Kidney (tissue), 14 donors: ENCODE results near the gene PREP. TPM values are rescaled to one million over a fixed set of nuclear protein-coding genes. Genes with fewer than 3 reads are reported as not detected.

ENCODE experiments used
- DNase-seq, 5 donors: peaks; one replicate each; pipeline ENCODE4 v3.0.0-alpha.2; 2013 to 2020
- FAIRE-seq: peaks from 2 replicates; lab custom pipeline; 2012; peaks lifted over from hg19 to GRCh38; lab: Jason Lieb, UNC
- H3K27ac ChIP-seq, 2 donors: one replicate each; pipeline ENCODE4 v1.7.0; 2013; ENCODE audit warnings: low read depth in 2 of 2, low read length in 2 of 2, inconsistent platforms in 1 of 2
- H3K27me3 ChIP-seq: one replicate; pipeline ENCODE4 v1.7.1; 2013; ENCODE audit warnings: low read length, inconsistent platforms; ENCODE audit not compliant: control insufficient read depth, insufficient read depth
- H3K36me3 ChIP-seq, 3 donors: one replicate each; pipeline versions ENCODE4 v1.7.0 to v1.7.1; 2013; ENCODE audit warnings: low read length in 3 of 3, control low read depth in 1 of 3, inconsistent platforms in 1 of 3; ENCODE audit not compliant: insufficient read depth in 3 of 3, control insufficient read depth in 2 of 3
- H3K4me1 ChIP-seq, 3 donors: one replicate each; pipeline versions ENCODE4 v1.7.0 to v1.7.1; 2013; ENCODE audit warnings: low read length in 3 of 3, inconsistent platforms in 1 of 3, low read depth in 1 of 3; ENCODE audit not compliant: control insufficient read depth in 2 of 3, insufficient read depth in 2 of 3
- H3K4me3 ChIP-seq, 3 donors: one replicate each; pipeline versions ENCODE4 v1.7.0 to v1.8.1; 2013; ENCODE audit warnings: low read length in 3 of 3, control low read depth in 1 of 3, inconsistent platforms in 1 of 3
- H3K9ac ChIP-seq, 3 donors: one replicate each; pipeline versions ENCODE4 v1.7.0 to v1.7.1; 2013; ENCODE audit warnings: low read length in 3 of 3, control low read depth in 1 of 3, inconsistent platforms in 1 of 3
- H3K9me3 ChIP-seq, 3 donors: one replicate each; pipeline versions ENCODE4 v1.7.0 to v1.7.1; 2013; ENCODE audit warnings: low read length in 3 of 3, control low read depth in 1 of 3, inconsistent platforms in 1 of 3; ENCODE audit not compliant: control insufficient read depth in 2 of 3, insufficient read depth in 1 of 3
- intact Hi-C: fragments of 100-400 bp; cut with DNase I; formaldehyde crosslinking; loops from one replicate; pipeline ENCODE4 v1.11.1; 2022
- polyA plus RNA-seq: library from polyadenylated mRNA; stranded (reverse); fragments of 350-450 nt; fragmentation: Illumina TruSeq; extraction: RNeasy Lipid Tissue Mini Kit (QIAGEN cat#74804); gene quantifications from one replicate; pipeline ENCODE4 v1.2.3, GENCODE V29; 2014; ENCODE audit warnings: low read depth, low replicate concordance; ENCODE audit not compliant: insufficient read depth
- total RNA-seq: library from RNA; stranded (reverse); fragmentation: NEBNext Ultra II Directional; extraction: Animal tissue kit (Norgen Biotek cat#: 25700); gene quantifications from one replicate; pipeline ENCODE4 v1.2.1, GENCODE V29; 2021
- TF ChIP-seq, protein P1 (sequence below): IDR thresholded peaks from 3 replicates; pipeline ENCODE4 v1.5.1; 2012; ENCODE audit warnings: mild to moderate bottlenecking, moderate library complexity, borderline replicate concordance; ENCODE audit not compliant: insufficient read depth; ENCODE audit errors: extremely low read depth
- donor health status: control.
- donor health status: control.
- donor health status: control.
- donor health status: control.
- donor health status: control.
- donor health status: DM: yes; HTN: yes; CAD: no.
- donor health status: Normal renal cell carcinoma (clear cell type).

The PREP gene
- total and polyA plus RNA-seq, 2 donors from 2014 or later = 13.4 to 20.1 TPM

GRCh38 chr6:105259913-105260889, 142.7 kb downstream of the PREP start:
- H3K27me3 ChIP-seq = no peaks in the 10 kb centered on the region
- TF ChIP-seq, protein P1, sequence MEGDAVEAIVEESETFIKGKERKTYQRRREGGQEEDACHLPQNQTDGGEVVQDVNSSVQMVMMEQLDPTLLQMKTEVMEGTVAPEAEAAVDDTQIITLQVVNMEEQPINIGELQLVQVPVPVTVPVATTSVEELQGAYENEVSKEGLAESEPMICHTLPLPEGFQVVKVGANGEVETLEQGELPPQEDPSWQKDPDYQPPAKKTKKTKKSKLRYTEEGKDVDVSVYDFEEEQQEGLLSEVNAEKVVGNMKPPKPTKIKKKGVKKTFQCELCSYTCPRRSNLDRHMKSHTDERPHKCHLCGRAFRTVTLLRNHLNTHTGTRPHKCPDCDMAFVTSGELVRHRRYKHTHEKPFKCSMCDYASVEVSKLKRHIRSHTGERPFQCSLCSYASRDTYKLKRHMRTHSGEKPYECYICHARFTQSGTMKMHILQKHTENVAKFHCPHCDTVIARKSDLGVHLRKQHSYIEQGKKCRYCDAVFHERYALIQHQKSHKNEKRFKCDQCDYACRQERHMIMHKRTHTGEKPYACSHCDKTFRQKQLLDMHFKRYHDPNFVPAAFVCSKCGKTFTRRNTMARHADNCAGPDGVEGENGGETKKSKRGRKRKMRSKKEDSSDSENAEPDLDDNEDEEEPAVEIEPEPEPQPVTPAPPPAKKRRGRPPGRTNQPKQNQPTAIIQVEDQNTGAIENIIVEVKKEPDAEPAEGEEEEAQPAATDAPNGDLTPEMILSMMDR = no peak
- peak in 2 of 5 donors; percentile 25 to 33 for DNase-seq
- H3K4me3 ChIP-seq = no peak overlapping the region
- H3K4me1 ChIP-seq = no peaks in the 10 kb centered on the region
- no peak for FAIRE-seq
- intact Hi-C loops = no loop called here
- no peak overlapping the region for H3K27ac ChIP-seq
- H3K9ac ChIP-seq = no peak overlapping the region
- no peaks in the 10 kb centered on the region for H3K36me3 ChIP-seq
- no peaks in the 10 kb centered on the region for H3K9me3 ChIP-seq

GRCh38 chr6:105258816-105259215, 144.1 kb downstream of the PREP start:
- Histone ChIP-seq H3K27ac (no peak overlapping the region), H3K27me3 (no peaks in the 10 kb centered on the region), H3K9ac (no peak overlapping the region), H3K4me3 (no peak overlapping the region), H3K36me3 (no peaks in the 10 kb centered on the region), H3K9me3 (no peaks in the 10 kb centered on the region), H3K4me1 (no peaks in the 10 kb centered on the region)
- TF ChIP-seq, protein P1 = no peak
- FAIRE-seq (no peak), DNase-seq (no peak)
- intact Hi-C loops = no loop called here

- H3K9ac ChIP-seq = no peak overlapping the region
- H3K36me3 ChIP-seq = no peaks in the 10 kb centered on the region
- H3K4me3 ChIP-seq = no peak overlapping the region
- DNase-seq (peak in 1 of 5 donors; percentile 7), FAIRE-seq (no peak)
- H3K27me3 ChIP-seq = no peaks in the 10 kb centered on the region
- no peaks in the 10 kb centered on the region for H3K4me1 ChIP-seq
- H3K27ac ChIP-seq = no peak overlapping the region
- H3K9me3 ChIP-seq = no peaks in the 10 kb centered on the region
- TF ChIP-seq, protein P1 = no peak
- intact Hi-C loops = no loop called here
Observed at GRCh38 chr6:105257340-105257739, 145.5 kb downstream of the PREP start.
